Ovary (tissue), 9 donors: ENCODE results near the gene TRIM61. TPM values are rescaled to one million over a fixed set of nuclear protein-coding genes. Genes with fewer than 3 reads are reported as not detected.
A peak's percentile ranks its signal among the peaks of the same experiment; 100 is the strongest.

ENCODE experiments used
- DNase-seq, 5 donors: peaks; one replicate each; pipeline ENCODE4 v3.0.0-alpha.2; 2019 to 2020
- H3K27ac ChIP-seq, 2 donors: fragments of 200-600 bp; one replicate each; pipeline versions ENCODE4 v1.5.1 to v1.8.0; 2019 to 2022
- H3K27me3 ChIP-seq: fragments of 200-600 bp; one replicate; pipeline ENCODE4 v1.8.0; 2022
- H3K36me3 ChIP-seq: fragments of 200-600 bp; sonication (generic); one replicate; pipeline ENCODE4 v1.5.1; 2019
- H3K4me1 ChIP-seq: one replicate; pipeline ENCODE4 v1.8.1; 2013; ENCODE audit warnings: mild to moderate bottlenecking, moderate library complexity; ENCODE audit not compliant: insufficient read depth
- H3K4me3 ChIP-seq: fragments of 200-600 bp; sonication (generic); one replicate; pipeline ENCODE4 v1.5.1; 2017
- H3K9me3 ChIP-seq, 2 donors: fragments of 200-600 bp in 1 of 2; sonication (generic) in 1 of 2; one replicate each; pipeline versions ENCODE4 v1.5.1 to v1.8.1; 2013 to 2019; ENCODE audit warnings: mild to moderate bottlenecking in 1 of 2, moderate library complexity in 1 of 2
- EP300 ChIP-seq: sonication (generic); formaldehyde crosslinking; IDR thresholded peaks from one replicate; pipeline ENCODE4 v1.6.1; 2017; ENCODE audit warnings: antibody characterized with exemption
- POLR2A ChIP-seq: fragments of 450-650 bp; IDR thresholded peaks from one replicate; pipeline ENCODE4 v1.6.1; 2017; ENCODE audit warnings: antibody characterized with exemption, mild to moderate bottlenecking, moderate library complexity
- WGBS, 3 donors: extraction: QIAGEN DNeasy Blood & Tissue Kit in 1 of 3; methylation state at CpG; one replicate each; pipeline versions ENCODE4 v1.1.5 to v1.1.7; 2013 to 2017; 5-methylcytosine and 5-hydroxymethylcytosine counted together
- intact Hi-C, 4 donors: fragments of 100-400 bp; cut with DNase I; formaldehyde crosslinking; loops; one replicate each; pipeline versions ENCODE4 v1.11.0 to v1.15.1; 2022 to 2023
- polyA plus RNA-seq, 2 donors: library from polyadenylated mRNA; stranded (reverse); fragments of 200-250 nt in 1 of 2; fragments of 350-450 nt in 1 of 2; fragmentation: Illumina TruSeq in 1 of 2; extraction: RNeasy Lipid Tissue Mini Kit (QIAGEN cat#74804) in 1 of 2; gene quantifications; one replicate each; pipeline ENCODE4 v1.2.3, GENCODE V29; 2013 to 2014
- total RNA-seq, 7 donors: library from RNA; depleted of rRNA in 2 of 7; stranded (reverse); fragments of >200 nt in 2 of 7; fragmentation: NEBNext Ultra II Directional in 3 of 7; extraction: Animal tissue kit (Norgen Biotek cat#: 25700) in 3 of 7; gene quantifications; one replicate each; pipeline versions ENCODE4 v1.1.0 to v1.2.4, GENCODE V29; 2016 to 2023
- TF ChIP-seq, protein P1 (sequence below), 3 donors: fragments of 450-650 bp in 2 of 3; fragments of 200-600 bp in 1 of 3; IDR thresholded peaks; one replicate each; pipeline versions ENCODE4 v1.5.1 to v1.8.0; 2016 to 2022; ENCODE audit warnings: antibody characterized with exemption in 3 of 3, mild to moderate bottlenecking in 1 of 3
- donor health status: DM: no; HTN: no; CAD: no; lungs with moderate emphysema.
- donor health status: DM: no; HTN: no; CAD: no.
- donor health status: Bipolar disorder and iron deficiency.
- donor health status: DM: yes; HTN: yes; CAD: no.
- donor health status: DM: no; HTN: no; CAD: no.
- donor health status: DM: yes; HTN: yes; CAD: no.

The TRIM61 gene
- total and polyA plus RNA-seq, 9 donors = 0.36 to 3.4 (median 1.8) TPM

DNA sequence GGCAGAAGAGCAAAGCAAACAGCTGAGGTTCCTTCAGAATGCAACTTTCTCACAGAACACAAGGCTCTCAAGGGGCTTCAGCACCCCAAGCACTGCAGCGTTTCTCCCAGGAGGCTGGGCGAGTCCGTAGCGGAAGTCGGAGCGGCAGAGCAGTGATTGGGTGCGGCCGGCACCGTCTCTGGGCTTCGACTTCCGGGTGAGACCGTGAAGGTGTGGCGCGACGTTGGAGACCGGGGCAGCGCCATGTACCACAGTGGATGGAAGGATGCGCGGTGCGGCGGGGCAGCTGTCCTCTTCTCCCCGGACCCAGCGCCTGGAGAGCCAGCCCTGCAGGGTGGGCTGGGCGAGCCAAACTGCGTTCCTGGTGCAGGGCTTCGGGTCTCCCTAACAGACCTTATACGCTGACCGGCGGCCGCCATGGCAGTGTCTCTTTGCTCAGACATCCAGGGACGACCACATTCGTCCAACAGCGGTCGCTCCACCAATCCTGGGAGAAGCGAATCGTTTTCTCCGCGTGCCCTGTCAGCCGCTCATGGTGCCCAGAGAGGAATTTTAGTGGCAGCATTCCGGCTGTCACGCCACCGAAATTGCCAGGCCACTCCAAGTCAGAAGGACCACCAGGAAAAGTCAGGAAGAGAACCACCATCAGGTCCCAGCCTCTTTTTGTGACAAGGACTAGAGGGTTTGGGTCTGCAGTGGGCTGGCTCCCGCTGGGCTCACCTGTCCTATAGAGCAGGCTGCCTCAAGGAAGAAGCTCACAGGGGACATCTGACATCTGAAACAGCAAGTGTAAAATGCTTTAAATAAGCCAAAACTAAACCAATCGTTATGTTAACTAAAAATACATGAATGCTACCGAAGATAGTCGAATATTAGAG is 20.5 kb downstream of the TRIM61 start:
- DNase-seq = peak; percentile 45 to 78 (median 63)
- Histone ChIP-seq H3K4me1 (no peaks in the 10 kb centered on the region), H3K27ac (peak overlapping the region in 1 of 2 donors; percentile 16), H3K4me3 (peak overlapping the region; percentile 47), H3K9me3 (no peaks in the 10 kb centered on the region), H3K36me3 (no peaks in the 10 kb centered on the region), H3K27me3 (no peaks in the 10 kb centered on the region)
- intact Hi-C loops = no loop called here
- TF ChIP-seq POLR2A (no peak), EP300 (no peak)
- TF ChIP-seq, protein P1, sequence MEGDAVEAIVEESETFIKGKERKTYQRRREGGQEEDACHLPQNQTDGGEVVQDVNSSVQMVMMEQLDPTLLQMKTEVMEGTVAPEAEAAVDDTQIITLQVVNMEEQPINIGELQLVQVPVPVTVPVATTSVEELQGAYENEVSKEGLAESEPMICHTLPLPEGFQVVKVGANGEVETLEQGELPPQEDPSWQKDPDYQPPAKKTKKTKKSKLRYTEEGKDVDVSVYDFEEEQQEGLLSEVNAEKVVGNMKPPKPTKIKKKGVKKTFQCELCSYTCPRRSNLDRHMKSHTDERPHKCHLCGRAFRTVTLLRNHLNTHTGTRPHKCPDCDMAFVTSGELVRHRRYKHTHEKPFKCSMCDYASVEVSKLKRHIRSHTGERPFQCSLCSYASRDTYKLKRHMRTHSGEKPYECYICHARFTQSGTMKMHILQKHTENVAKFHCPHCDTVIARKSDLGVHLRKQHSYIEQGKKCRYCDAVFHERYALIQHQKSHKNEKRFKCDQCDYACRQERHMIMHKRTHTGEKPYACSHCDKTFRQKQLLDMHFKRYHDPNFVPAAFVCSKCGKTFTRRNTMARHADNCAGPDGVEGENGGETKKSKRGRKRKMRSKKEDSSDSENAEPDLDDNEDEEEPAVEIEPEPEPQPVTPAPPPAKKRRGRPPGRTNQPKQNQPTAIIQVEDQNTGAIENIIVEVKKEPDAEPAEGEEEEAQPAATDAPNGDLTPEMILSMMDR (IDR thresholded peaks at IDR 0.05) = no peak
- 3 to 7% (median 5%) methylated on average over 37 to 46 of the region's 46 CpGs for WGBS, 3 donors

DNA sequence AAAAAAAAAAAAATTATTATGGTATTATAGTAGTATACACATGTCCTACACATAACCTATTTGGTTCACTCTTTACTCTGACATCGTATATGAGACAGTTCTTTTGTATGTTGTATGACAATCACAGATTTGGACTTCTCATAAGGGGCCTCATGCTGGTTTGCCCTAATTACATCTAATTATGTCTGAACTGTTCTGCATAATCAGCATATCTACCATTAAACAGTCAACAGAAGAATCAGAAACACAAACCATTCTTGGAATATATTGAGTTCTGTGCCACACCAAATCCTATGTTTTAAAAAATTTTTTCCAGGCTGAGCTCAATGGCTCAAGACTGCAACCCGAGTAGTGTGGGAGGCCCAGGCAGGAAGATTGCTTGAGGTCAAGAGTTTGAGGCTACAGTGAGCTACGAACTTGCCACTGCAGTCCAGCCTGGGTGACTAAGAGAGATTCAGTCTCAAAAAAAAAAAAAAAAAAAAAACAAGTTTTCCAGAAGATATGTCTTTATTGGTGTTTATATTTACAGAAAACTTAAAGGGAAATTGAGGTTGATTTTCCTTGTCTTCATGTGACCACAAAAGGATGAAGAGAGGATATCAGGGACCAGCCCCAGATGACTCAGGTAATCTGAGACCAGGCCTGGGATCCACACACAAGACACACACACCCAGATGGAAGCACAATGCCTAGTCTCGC is 22.2 kb downstream of the TRIM61 start:
- DNase-seq = no peak
- Histone ChIP-seq H3K27ac (no peak overlapping the region), H3K36me3 (no peaks in the 10 kb centered on the region), H3K4me1 (no peaks in the 10 kb centered on the region), H3K27me3 (no peaks in the 10 kb centered on the region), H3K4me3 (no peak overlapping the region), H3K9me3 (no peaks in the 10 kb centered on the region)
- intact Hi-C loops = no loop called here
- no peak for TF ChIP-seq EP300
- TF ChIP-seq, protein P1 (IDR thresholded peaks at IDR 0.05) = no peak
- TF ChIP-seq POLR2A = no peak
- 84 to 86% (median 86%) methylated on average over 4 of the region's 4 CpGs for WGBS, 3 donors

DNA sequence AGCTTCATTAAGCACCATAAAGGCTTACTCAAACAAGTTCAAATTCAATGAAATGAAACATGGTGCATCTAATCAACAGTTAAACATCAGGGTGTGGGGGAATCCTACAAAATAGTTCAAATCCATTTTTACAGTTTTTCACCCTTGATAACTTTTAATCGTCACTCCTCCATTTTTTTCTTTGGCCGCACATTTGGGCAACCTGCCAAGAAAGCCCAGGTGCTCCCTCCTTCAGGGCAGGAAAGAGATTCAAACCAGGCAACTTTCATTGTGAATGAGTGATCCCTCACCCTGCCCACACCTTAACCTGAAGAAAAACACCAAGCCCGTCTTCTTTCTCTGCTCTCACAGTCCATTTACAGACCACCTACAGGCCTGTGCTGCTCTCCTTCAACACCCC is 24.9 kb downstream of the TRIM61 start:
- no peaks in the 10 kb centered on the region for H3K27me3 ChIP-seq

GRCh38 chr4:164949448-164950143 is 27.9 kb downstream of the TRIM61 start:
- TF ChIP-seq, protein P1 (IDR thresholded peaks at IDR 0.05) = no peak
- TF ChIP-seq POLR2A (no peak), EP300 (no peak)
- Histone ChIP-seq H3K4me1 (no peaks in the 10 kb centered on the region), H3K27me3 (no peaks in the 10 kb centered on the region), H3K27ac (no peak overlapping the region), H3K36me3 (no peaks in the 10 kb centered on the region), H3K9me3 (no peaks in the 10 kb centered on the region), H3K4me3 (no peak overlapping the region)
- intact Hi-C loops = no loop called here
- 3 to 8% (median 7%) methylated on average over 1 of the region's 1 CpG for WGBS, 3 donors
- DNase-seq = no peak

More for the DNA sequence above, 24.9 kb downstream of the TRIM61 start:
- 21 to 32% (median 30%) methylated on average over 3 of the region's 3 CpGs for WGBS, 3 donors
- Histone ChIP-seq H3K9me3 (no peaks in the 10 kb centered on the region), H3K4me3 (no peak overlapping the region), H3K36me3 (no peaks in the 10 kb centered on the region), H3K4me1 (no peaks in the 10 kb centered on the region), H3K27ac (no peak overlapping the region)
- no peak for TF ChIP-seq EP300
- no peak for TF ChIP-seq POLR2A
- TF ChIP-seq, protein P1 (IDR thresholded peaks at IDR 0.05) = no peak
- no peak for DNase-seq
- intact Hi-C loops = no loop called here
